GM12891 (cell line): ENCODE measurements around the gene PREX1.

Experiments used
- POLR2A ChIP-seq: IDR thresholded peaks from 2 replicates; pipeline ENCODE4 v1.6.1; 2011; ENCODE audit warnings: low read depth, low read length, control low read depth
- TAF1 ChIP-seq: IDR thresholded peaks from 2 replicates; pipeline ENCODE4 v1.6.1; 2011; ENCODE audit warnings: low read depth, low read length, control low read depth

GRCh38 chr20:48819821-48820648 is 7.8 kb downstream of the PREX1 start:
- TF ChIP-seq POLR2A: no peak
- TF ChIP-seq TAF1: no peak
